Suprapubic skin (tissue), 4 donors: Measurements from ENCODE around the gene GFM1. TPM values are rescaled to one million over a fixed set of nuclear protein-coding genes. Genes with fewer than 3 reads are reported as not detected.

Experiments
- DNase-seq, 2 donors: peaks; one replicate each; pipeline ENCODE4 v3.0.0-alpha.2; 2019; ENCODE audit warnings: low spot score in 2 of 2
- H3K27ac ChIP-seq: fragments of 200-600 bp; sonication (generic); one replicate; pipeline ENCODE4 v1.5.1; 2019
- H3K27me3 ChIP-seq: fragments of 200-600 bp; sonication (generic); one replicate; pipeline ENCODE4 v1.5.1; 2019
- H3K36me3 ChIP-seq: fragments of 200-600 bp; sonication (generic); one replicate; pipeline ENCODE4 v1.5.1; 2019
- H3K4me1 ChIP-seq: fragments of 200-600 bp; sonication (generic); one replicate; pipeline ENCODE4 v1.5.1; 2019
- H3K4me3 ChIP-seq: fragments of 200-600 bp; sonication (generic); one replicate; pipeline ENCODE4 v1.5.1; 2019; ENCODE audit warnings: mild to moderate bottlenecking
- H3K9me3 ChIP-seq: fragments of 200-600 bp; sonication (generic); one replicate; pipeline ENCODE4 v1.5.1; 2019
- EP300 ChIP-seq: sonication (generic); formaldehyde crosslinking; IDR thresholded peaks from one replicate; pipeline ENCODE4 v1.6.1; 2017; ENCODE audit warnings: antibody characterized with exemption
- POLR2A ChIP-seq, 2 donors: fragments of 450-650 bp; IDR thresholded peaks; one replicate each; pipeline ENCODE4 v1.6.1; 2017; ENCODE audit warnings: antibody characterized with exemption in 2 of 2, mild to moderate bottlenecking in 2 of 2, moderate library complexity in 2 of 2
- POLR2AphosphoS5 ChIP-seq, 3 donors: sonication (generic); formaldehyde crosslinking; IDR thresholded peaks; one replicate each; pipeline ENCODE4 v1.6.1; 2017; ENCODE audit warnings: antibody characterized with exemption in 3 of 3
- WGBS: methylation state at CpG from one replicate; pipeline ENCODE4 v1.1.5; 2018; 5-methylcytosine and 5-hydroxymethylcytosine counted together
- total RNA-seq, 4 donors: library from RNA; depleted of rRNA; stranded (reverse); fragments of >200 nt; gene quantifications; one replicate each; pipeline ENCODE4 v1.1.0, GENCODE V29; 2016
- TF ChIP-seq, protein P1 (sequence below), 2 donors: fragments of 200-600 bp in 1 of 2; fragments of 450-650 bp in 1 of 2; sonication (generic) in 1 of 2; IDR thresholded peaks; one replicate each; pipeline ENCODE4 v1.5.1; 2016 to 2019; ENCODE audit warnings: antibody characterized with exemption in 2 of 2, mild to moderate bottlenecking in 1 of 2, moderate library complexity in 1 of 2

Gene GFM1
- total RNA-seq, 4 donors from 2014 or later: 33.5 to 47.6 (median 41.3) TPM

DNA sequence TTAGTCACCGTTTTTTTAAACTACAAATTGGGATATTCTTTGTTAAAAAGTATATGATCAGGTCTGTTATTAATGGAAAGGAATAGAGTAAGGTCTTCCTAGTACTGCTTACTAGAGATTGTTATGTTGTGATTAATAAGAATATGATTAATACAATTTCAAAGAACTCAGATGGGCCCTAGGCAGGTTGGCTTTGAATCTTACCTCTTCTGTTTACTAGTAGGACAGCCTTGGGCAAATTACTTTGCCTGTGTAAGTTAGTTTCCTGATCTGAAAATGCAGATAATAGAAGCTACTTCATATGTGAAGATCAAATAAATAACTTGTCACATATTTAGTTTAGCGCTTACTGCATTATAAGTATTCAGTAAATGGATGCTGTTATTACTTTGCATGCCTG is 6.9 kb downstream of the GFM1 start:
- no peak for TF ChIP-seq EP300
- TF ChIP-seq, protein P1, sequence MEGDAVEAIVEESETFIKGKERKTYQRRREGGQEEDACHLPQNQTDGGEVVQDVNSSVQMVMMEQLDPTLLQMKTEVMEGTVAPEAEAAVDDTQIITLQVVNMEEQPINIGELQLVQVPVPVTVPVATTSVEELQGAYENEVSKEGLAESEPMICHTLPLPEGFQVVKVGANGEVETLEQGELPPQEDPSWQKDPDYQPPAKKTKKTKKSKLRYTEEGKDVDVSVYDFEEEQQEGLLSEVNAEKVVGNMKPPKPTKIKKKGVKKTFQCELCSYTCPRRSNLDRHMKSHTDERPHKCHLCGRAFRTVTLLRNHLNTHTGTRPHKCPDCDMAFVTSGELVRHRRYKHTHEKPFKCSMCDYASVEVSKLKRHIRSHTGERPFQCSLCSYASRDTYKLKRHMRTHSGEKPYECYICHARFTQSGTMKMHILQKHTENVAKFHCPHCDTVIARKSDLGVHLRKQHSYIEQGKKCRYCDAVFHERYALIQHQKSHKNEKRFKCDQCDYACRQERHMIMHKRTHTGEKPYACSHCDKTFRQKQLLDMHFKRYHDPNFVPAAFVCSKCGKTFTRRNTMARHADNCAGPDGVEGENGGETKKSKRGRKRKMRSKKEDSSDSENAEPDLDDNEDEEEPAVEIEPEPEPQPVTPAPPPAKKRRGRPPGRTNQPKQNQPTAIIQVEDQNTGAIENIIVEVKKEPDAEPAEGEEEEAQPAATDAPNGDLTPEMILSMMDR (IDR thresholded peaks at IDR 0.05): no peak
- no peak for TF ChIP-seq POLR2A (IDR thresholded peaks at IDR 0.05)
- TF ChIP-seq POLR2AphosphoS5 (IDR thresholded peaks at IDR 0.05): no peak
- peaks cover 10% of the 10 kb centered on the region for H3K4me1 ChIP-seq
- no peak overlapping the region for H3K4me3 ChIP-seq
- 93% methylated on average over 2 of the region's 2 CpGs for WGBS
- H3K27ac ChIP-seq: no peak overlapping the region
- H3K27me3 ChIP-seq: no peaks in the 10 kb centered on the region
- H3K9me3 ChIP-seq: no peaks in the 10 kb centered on the region
- DNase-seq: no peak
- H3K36me3 ChIP-seq: peaks cover 47% of the 10 kb centered on the region

DNA sequence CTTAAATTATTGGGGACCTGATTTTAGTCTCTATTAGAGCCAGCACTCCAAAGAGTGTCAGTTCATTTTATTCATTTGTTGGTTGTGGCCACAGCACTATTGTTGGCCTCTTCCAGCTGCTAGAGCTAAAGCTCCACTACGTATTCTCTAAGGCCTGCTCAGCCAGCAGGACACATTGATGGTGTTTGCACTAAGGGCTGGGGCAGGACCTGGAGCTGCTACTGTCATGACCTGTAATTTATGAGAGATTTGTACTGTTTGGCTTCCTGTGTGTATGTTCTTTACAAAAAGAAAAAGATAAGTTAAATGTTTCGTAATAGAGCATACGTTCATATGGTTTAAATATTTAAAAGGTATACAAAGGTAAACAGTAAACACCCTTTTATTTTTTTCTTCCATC is 8.1 kb downstream of the GFM1 start:
- TF ChIP-seq, protein P1 (IDR thresholded peaks at IDR 0.05): no peak
- no peak for TF ChIP-seq EP300
- TF ChIP-seq POLR2AphosphoS5 (IDR thresholded peaks at IDR 0.05): no peak
- 89% methylated on average over 3 of the region's 3 CpGs for WGBS
- Histone ChIP-seq H3K36me3 (peaks cover 55% of the 10 kb centered on the region), H3K9me3 (no peaks in the 10 kb centered on the region), H3K27me3 (no peaks in the 10 kb centered on the region), H3K27ac (no peak overlapping the region), H3K4me3 (no peak overlapping the region), H3K4me1 (peaks cover 5% of the 10 kb centered on the region)
- no peak for DNase-seq

DNA sequence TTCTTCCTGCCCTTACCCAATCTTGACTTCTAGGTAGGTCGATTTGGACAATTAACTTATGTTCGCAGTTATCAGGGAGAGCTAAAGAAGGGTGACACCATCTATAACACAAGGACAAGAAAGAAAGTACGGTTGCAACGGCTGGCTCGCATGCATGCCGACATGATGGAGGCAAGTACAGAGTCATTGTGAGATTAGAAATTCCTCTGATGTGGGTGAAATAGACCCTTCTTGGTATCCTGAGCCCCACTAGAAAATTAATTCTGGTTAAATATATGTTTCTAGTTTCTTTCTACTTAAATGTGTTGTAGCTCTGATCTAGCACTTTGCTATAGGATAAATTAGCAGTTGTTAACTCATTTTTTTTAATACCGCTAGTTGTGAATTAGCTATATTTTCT is 14.6 kb downstream of the GFM1 start:
- 91% methylated on average over 7 of the region's 7 CpGs for WGBS
- DNase-seq: no peak
- Histone ChIP-seq H3K4me3 (no peak overlapping the region), H3K27me3 (no peaks in the 10 kb centered on the region), H3K36me3 (peaks cover 69% of the 10 kb centered on the region), H3K4me1 (no peaks in the 10 kb centered on the region), H3K27ac (no peak overlapping the region), H3K9me3 (no peaks in the 10 kb centered on the region)
- TF ChIP-seq EP300 (no peak), POLR2AphosphoS5 (IDR thresholded peaks at IDR 0.05) (no peak)
- TF ChIP-seq, protein P1 (IDR thresholded peaks at IDR 0.05): no peak

DNA sequence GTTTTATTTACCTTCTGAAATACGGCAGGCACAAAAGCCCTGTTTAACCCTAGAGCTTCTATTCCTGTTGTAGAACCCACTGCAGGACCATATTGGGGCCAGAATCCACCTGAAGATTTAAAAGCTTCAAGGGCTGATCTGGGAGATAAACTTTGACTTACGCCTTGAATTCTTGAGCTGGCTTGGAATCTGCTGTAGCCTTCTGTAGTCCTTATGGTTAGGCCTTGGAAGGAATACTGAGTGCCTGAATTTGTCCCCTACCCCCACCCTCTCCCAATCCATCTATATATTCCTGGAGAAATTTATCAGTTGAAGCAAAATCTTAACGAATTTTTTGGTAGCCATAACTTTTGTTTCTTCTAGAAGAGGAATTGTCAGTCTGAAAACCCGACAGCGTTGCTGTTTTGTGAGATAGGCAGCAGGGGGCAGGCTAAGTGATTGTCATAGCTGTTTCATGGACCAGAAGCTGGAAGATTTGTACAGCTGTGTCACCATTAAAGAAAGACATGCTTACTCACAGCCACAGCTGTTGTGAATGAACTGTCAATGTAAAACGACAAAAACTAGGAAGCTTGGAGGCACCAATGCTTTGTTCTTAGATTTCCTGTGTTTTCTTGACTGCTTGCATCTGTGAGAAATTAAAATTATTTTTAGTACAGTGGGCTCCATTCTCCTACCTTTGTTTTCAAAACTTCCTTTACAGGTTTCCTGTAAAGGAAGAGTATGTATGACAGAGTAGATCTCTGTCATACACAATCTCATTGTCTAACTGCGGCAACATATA is 15.3 kb downstream of the GFM1 start:
- whole genome bisulfite sequencing: 61% methylated on average over 7 of the region's 7 CpGs
- TF ChIP-seq, protein P1 (IDR thresholded peaks at IDR 0.05): peak; percentile 14 to 52
- TF ChIP-seq POLR2A (IDR thresholded peaks at IDR 0.05): no peak
- DNase-seq: no peak
- Histone ChIP-seq H3K4me3 (no peak overlapping the region), H3K9me3 (no peaks in the 10 kb centered on the region), H3K36me3 (peaks cover 72% of the 10 kb centered on the region), H3K27me3 (no peaks in the 10 kb centered on the region), H3K27ac (no peak overlapping the region), H3K4me1 (no peaks in the 10 kb centered on the region)

DNA sequence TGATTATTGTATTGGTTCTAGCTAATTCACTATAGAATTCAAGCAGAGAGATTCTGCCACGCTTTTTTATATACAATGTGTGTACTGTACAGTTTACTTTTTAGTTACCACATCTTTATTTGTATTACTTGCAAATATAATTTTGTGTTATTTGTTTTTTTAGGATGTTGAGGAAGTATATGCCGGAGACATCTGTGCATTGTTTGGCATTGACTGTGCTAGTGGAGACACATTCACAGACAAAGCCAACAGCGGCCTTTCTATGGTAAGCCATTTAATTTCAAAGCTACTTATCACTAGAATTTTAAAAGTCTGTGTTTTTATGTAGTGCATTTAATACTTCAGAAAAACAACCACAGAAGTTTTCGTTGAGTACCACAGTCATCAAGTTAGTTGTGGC is 16.4 kb downstream of the GFM1 start:
- 89% methylated on average over 4 of the region's 4 CpGs for WGBS
- no peak for DNase-seq
- H3K4me1 ChIP-seq: no peaks in the 10 kb centered on the region
- no peak overlapping the region for H3K4me3 ChIP-seq
- no peaks in the 10 kb centered on the region for H3K27me3 ChIP-seq
- peaks cover 71% of the 10 kb centered on the region for H3K36me3 ChIP-seq
- TF ChIP-seq EP300 (no peak), POLR2A (IDR thresholded peaks at IDR 0.05) (no peak), POLR2AphosphoS5 (IDR thresholded peaks at IDR 0.05) (no peak)
- TF ChIP-seq, protein P1 (IDR thresholded peaks at IDR 0.05): no peak
- no peaks in the 10 kb centered on the region for H3K9me3 ChIP-seq
- no peak overlapping the region for H3K27ac ChIP-seq
